CD14-positive monocyte (primary cell): ENCODE measurements around the gene GDPGP1. TPM values are rescaled to one million over a fixed set of nuclear protein-coding genes. Genes with fewer than 3 reads are reported as not detected.
"Not testable (repeated sequence)": the region's sequence is repeated elsewhere in the genome, so short reads cannot be mapped to it uniquely, and the experiment has no call there.

Experiments
- DNase-seq, 3 donors: peaks; one replicate each; pipeline ENCODE4 v3.0.0-alpha.2; 2011 to 2022
- H2AFZ ChIP-seq: 2 replicates; pipeline ENCODE4 v1.6.0; 2012; ENCODE audit warnings: mild to moderate bottlenecking, low read depth, low read length, inconsistent platforms; ENCODE audit not compliant: insufficient read depth, poor library complexity, severe bottlenecking
- H3K27ac ChIP-seq, 2 donors: 1 replicate in 1 of 2; 2 replicates in 1 of 2; pipeline ENCODE4 v1.5.1; 2012 to 2013; ENCODE audit warnings: low read length in 2 of 2, control low read depth in 1 of 2, inconsistent platforms in 1 of 2, low read depth in 1 of 2, mild to moderate bottlenecking in 1 of 2
- H3K27me3 ChIP-seq, 2 donors: one replicate each; pipeline versions ENCODE4 v1.6.0 to v1.6.1; 2011 to 2013; ENCODE audit warnings: low read length in 2 of 2; ENCODE audit not compliant: control insufficient read depth in 2 of 2, insufficient read depth in 2 of 2
- H3K36me3 ChIP-seq, 2 donors: replicated peaks in 1 of 2; 1 replicate in 1 of 2; 2 replicates in 1 of 2; pipeline versions ENCODE4 v1.5.1 to v1.6.1; 2012 to 2013; ENCODE audit warnings: low read length in 2 of 2, control low read depth in 1 of 2, inconsistent platforms in 1 of 2, mild to moderate bottlenecking in 1 of 2; ENCODE audit not compliant: insufficient read depth in 2 of 2, control insufficient read depth in 1 of 2
- H3K4me1 ChIP-seq, 2 donors: 1 replicate in 1 of 2; 2 replicates in 1 of 2; pipeline versions ENCODE4 v1.5.1 to v1.6.1; 2012 to 2013; ENCODE audit warnings: low read length in 2 of 2, control low read depth in 1 of 2, inconsistent platforms in 1 of 2, mild to moderate bottlenecking in 1 of 2, moderate library complexity in 1 of 2; ENCODE audit not compliant: insufficient read depth in 2 of 2, control insufficient read depth in 1 of 2
- H3K4me2 ChIP-seq: replicated peaks from 2 replicates; pipeline ENCODE3; 2012; ENCODE audit warnings: low read length, moderate library complexity, mild to moderate bottlenecking; ENCODE audit not compliant: poor library complexity, severe bottlenecking; ENCODE audit errors: extremely low read depth
- H3K4me3 ChIP-seq, 3 experiments: fragments of 200-600 bp in 1 of 3; sonication (generic) in 1 of 3; replicated peaks in 1 of 3; 1 replicate in 2 of 3; 2 replicates in 1 of 3; pipeline ENCODE4 v1.5.1; 2011 to 2013; ENCODE audit warnings: low read length in 3 of 3, mild to moderate bottlenecking in 3 of 3, control low read depth in 2 of 3, low read depth in 2 of 3, inconsistent platforms in 1 of 3, moderate library complexity in 1 of 3
- H3K79me2 ChIP-seq: 2 replicates; pipeline ENCODE4 v1.6.0; 2012; ENCODE audit warnings: mild to moderate bottlenecking, control low read depth, inconsistent platforms, low read length, moderate library complexity; ENCODE audit not compliant: insufficient read depth
- H3K9ac ChIP-seq: 2 replicates; pipeline ENCODE4 v1.6.0; 2017; ENCODE audit warnings: low read length, mild to moderate bottlenecking; ENCODE audit not compliant: insufficient read depth, poor library complexity, severe bottlenecking
- H3K9me3 ChIP-seq, 2 donors: replicated peaks in 1 of 2; 1 replicate in 1 of 2; 2 replicates in 1 of 2; pipeline versions ENCODE4 v1.5.1 to v1.6.1; 2012 to 2013; ENCODE audit warnings: low read length in 2 of 2, control low read depth in 1 of 2; ENCODE audit not compliant: control insufficient read depth in 1 of 2, insufficient read depth in 1 of 2
- H4K20me1 ChIP-seq: 2 replicates; pipeline ENCODE4 v1.6.0; 2012; ENCODE audit warnings: mild to moderate bottlenecking, low read length, control low read depth, moderate library complexity; ENCODE audit not compliant: insufficient read depth
- H3K27ac Mint-ChIP-seq, 7 donors: one replicate each; pipeline ENCODE4 v1.8.0; 2020; ENCODE audit warnings: mild to moderate bottlenecking in 7 of 7, mixed read lengths in 7 of 7, moderate library complexity in 6 of 7, inconsistent platforms in 2 of 7
- H3K27me3 Mint-ChIP-seq, 3 donors: one replicate each; pipeline ENCODE4 v1.8.0; 2021 to 2022; ENCODE audit warnings: low read depth in 3 of 3, mild to moderate bottlenecking in 3 of 3, mixed read lengths in 3 of 3, moderate library complexity in 3 of 3, inconsistent platforms in 1 of 3
- H3K36me3 Mint-ChIP-seq, 2 donors: one replicate each; pipeline ENCODE4 v1.8.0; 2020; ENCODE audit warnings: mixed read lengths in 2 of 2, inconsistent platforms in 1 of 2, mild to moderate bottlenecking in 1 of 2
- H3K4me1 Mint-ChIP-seq: one replicate; pipeline ENCODE4 v1.8.0; 2020; ENCODE audit warnings: mild to moderate bottlenecking, mixed read lengths
- H3K4me3 Mint-ChIP-seq, 2 donors: one replicate each; pipeline ENCODE4 v1.8.0; 2020; ENCODE audit warnings: mild to moderate bottlenecking in 2 of 2, mixed read lengths in 2 of 2, moderate library complexity in 1 of 2
- H3K9me3 Mint-ChIP-seq, 7 donors: one replicate each; pipeline ENCODE4 v1.8.0; 2020 to 2022; ENCODE audit warnings: mixed read lengths in 7 of 7, mild to moderate bottlenecking in 6 of 7, moderate library complexity in 6 of 7, inconsistent platforms in 2 of 7
- CTCF ChIP-seq: fragments of 200-600 bp; IDR thresholded peaks from one replicate; pipeline ENCODE4 v1.8.0; 2022; ENCODE audit warnings: antibody characterized with exemption, mild to moderate bottlenecking
- WGBS: methylation state at CpG from one replicate; pipeline ENCODE4 v1.1.5; 2013; ENCODE audit warnings: missing lambda C conversion rate; ENCODE audit not compliant: insufficient coverage; 5-methylcytosine and 5-hydroxymethylcytosine counted together
- intact Hi-C, 2 donors: fragments of 100-400 bp; cut with micrococcal nuclease; formaldehyde crosslinking; loops; one replicate each; pipeline versions ENCODE4 v1.15.0 to v1.15.1; 2023
- polyA plus RNA-seq, 3 donors: library from polyadenylated mRNA; depleted of rRNA in 1 of 3; unstranded in 2 of 3; stranded (reverse) in 1 of 3; fragments of 300-500 nt in 2 of 3; fragments of >200 nt in 1 of 3; fragmentation: Illumina TruSeq in 2 of 3; gene quantifications; 1 replicate in 2 of 3; 2 replicates in 1 of 3; pipeline ENCODE4 v1.2.3, GENCODE V29; 2012 to 2021

GDPGP1 gene
- polyA plus RNA-seq, 3 donors = 0.53 to 3.3 (median 0.91) TPM

- intact Hi-C loops = no loop called here
- Histone ChIP-seq H3K4me3 (no peak overlapping the region), H3K79me2 (no peaks in the 10 kb centered on the region), H3K9ac (no peak overlapping the region), H3K9me3 (no peaks in the 10 kb centered on the region), H3K27me3 (no peaks in the 10 kb centered on the region), H2AFZ (no peak overlapping the region), H3K4me1 (peaks cover 3 to 4% of the 10 kb centered on the region in 2 donors), H3K4me2 (no peak overlapping the region), H4K20me1 (no peaks in the 10 kb centered on the region), H3K27ac (no peak overlapping the region), H3K36me3 (no peaks in the 10 kb centered on the region)
- H3K4me3 Mint-ChIP-seq = no peak overlapping the region
- TF ChIP-seq CTCF = no peak
- no CpG with 5 or more reads among the region's 5 CpGs for WGBS
- H3K9me3 Mint-ChIP-seq = no peaks in the 10 kb centered on the region
- no peak for DNase-seq
- peaks cover 7% of the 10 kb centered on the region for H3K4me1 Mint-ChIP-seq
- no peaks in the 10 kb centered on the region for H3K36me3 Mint-ChIP-seq
- no peak overlapping the region for H3K27ac Mint-ChIP-seq
- peaks cover 3 to 8% (median 7%) of the 10 kb centered on the region in 3 donors for H3K27me3 Mint-ChIP-seq
Measured at GRCh38 chr15:90259524-90259923, 25.5 kb downstream of the GDPGP1 start.

- H3K4me3 Mint-ChIP-seq, H2AFZ ChIP-seq, H3K9me3 ChIP-seq, H3K27ac ChIP-seq, H3K27me3 ChIP-seq, H3K79me2 ChIP-seq, H3K4me2 ChIP-seq, intact Hi-C loops, H3K4me1 ChIP-seq, H4K20me1 ChIP-seq, H3K9me3 Mint-ChIP-seq, H3K36me3 ChIP-seq, H3K27me3 Mint-ChIP-seq, H3K4me3 ChIP-seq, H3K9ac ChIP-seq, DNase-seq, H3K36me3 Mint-ChIP-seq: not testable (repeated sequence)
- peaks cover 14% of the 10 kb centered on the region for H3K4me1 Mint-ChIP-seq
- no CpG with 5 or more reads among the region's 6 CpGs for whole genome bisulfite sequencing
- H3K27ac Mint-ChIP-seq = peak overlapping the region in 1 of 7 donors; percentile 33
Measured at GRCh38 chr15:90260731-90261130, 26.7 kb downstream of the GDPGP1 start.
